Urinary bladder (tissue), 4 donors: ENCODE data around the gene ENTPD6. TPM values are rescaled to one million over a fixed set of nuclear protein-coding genes. Genes with fewer than 3 reads are reported as not detected.

Source experiments
- DNase-seq: peaks from one replicate; pipeline ENCODE4 v3.0.0-alpha.2; 2015; ENCODE audit errors: extremely low spot score
- H3K27ac ChIP-seq: one replicate; pipeline ENCODE4 v1.5.1; 2013; ENCODE audit warnings: low read depth, mild to moderate bottlenecking, moderate library complexity
- H3K36me3 ChIP-seq: one replicate; pipeline ENCODE4 v1.6.1; 2013; ENCODE audit warnings: mild to moderate bottlenecking, moderate library complexity; ENCODE audit not compliant: insufficient read depth
- H3K4me1 ChIP-seq: one replicate; pipeline ENCODE4 v1.6.1; 2013; ENCODE audit warnings: mild to moderate bottlenecking, moderate library complexity; ENCODE audit not compliant: insufficient read depth
- H3K4me3 ChIP-seq: one replicate; pipeline ENCODE4 v1.5.1; 2013; ENCODE audit warnings: low read depth, low read length
- WGBS: extraction: QIAGEN DNeasy Blood & Tissue Kit; methylation state at CpG from one replicate; pipeline ENCODE4 v1.1.7; 2013; 5-methylcytosine and 5-hydroxymethylcytosine counted together
- polyA plus RNA-seq: library from polyadenylated mRNA; stranded (reverse); fragments of 200-250 nt; gene quantifications from one replicate; pipeline ENCODE4 v1.2.3, GENCODE V29; 2013
- total RNA-seq: library from RNA; depleted of rRNA; stranded (reverse); fragments of >200 nt; gene quantifications from one replicate; pipeline ENCODE4 v1.2.3, GENCODE V29; 2014
- donor health status: healthy with polysubstance abuse.
- donor health status: healthy.

Gene ENTPD6
- total and polyA plus RNA-seq, 2 donors = 19.2 to 45.4 TPM

DNA sequence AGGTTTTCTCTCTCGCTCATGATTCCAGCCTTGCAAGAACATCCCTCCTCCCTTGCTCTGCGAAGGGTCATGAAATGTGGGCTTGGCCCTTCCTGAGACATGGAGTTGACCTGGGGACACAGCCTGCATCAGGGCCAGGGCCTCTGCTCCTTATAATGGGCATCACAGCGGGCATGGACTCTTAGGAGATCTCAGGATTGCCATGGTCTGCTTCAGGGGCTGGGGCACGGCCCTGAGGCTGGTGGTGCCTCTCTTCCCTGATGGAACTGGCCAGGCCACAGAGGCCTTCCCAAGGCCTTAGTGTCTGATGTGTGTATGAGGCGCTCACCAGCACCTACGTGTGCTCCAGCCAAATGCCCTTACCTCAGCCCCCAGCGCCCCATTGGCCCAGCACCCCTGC, 23.9 kb downstream of the ENTPD6 start:
- H3K4me1 ChIP-seq = no peaks in the 10 kb centered on the region
- WGBS = 95% methylated on average over 7 of the region's 7 CpGs
- no peaks in the 10 kb centered on the region for H3K36me3 ChIP-seq

DNA sequence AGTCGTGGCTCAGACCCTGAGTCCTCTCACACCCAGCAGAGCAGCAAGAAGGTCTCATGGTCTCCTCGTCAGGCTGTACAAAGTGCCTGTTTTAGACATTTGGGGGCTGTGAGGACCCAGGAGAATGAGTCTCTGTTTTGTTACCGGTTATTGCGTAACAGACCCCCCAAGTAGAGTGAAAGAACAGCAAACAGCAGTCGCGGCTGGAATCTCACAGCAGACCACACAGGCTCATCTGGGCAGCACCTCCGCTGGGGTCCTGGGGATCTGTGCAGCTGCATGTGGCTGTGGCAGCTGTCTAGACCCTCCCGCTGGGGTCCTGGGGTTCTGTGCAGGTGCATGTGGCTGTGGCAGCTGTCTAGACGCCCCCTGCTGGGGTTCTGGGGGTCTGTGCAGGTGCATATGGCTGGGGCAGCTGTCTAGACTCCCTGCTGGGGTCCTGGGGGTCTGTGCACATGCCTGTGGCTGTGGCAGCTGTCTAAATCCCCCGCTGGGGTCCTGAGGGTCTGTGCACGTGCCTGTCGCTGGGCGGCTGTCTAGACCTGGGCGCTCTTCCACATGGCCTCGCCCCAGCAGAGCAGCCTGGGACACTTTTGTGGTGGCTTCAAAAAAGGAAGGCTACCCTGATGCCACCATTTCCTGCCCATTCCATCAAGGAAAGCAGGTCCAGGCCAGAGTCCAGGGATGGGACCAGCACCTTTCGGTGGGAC, 24.7 kb downstream of the ENTPD6 start:
- no peak for DNase-seq

More for the DNA sequence above, 23.9 kb downstream of the ENTPD6 start:
- H3K27ac ChIP-seq = no peak overlapping the region
- H3K4me3 ChIP-seq = no peak overlapping the region
- no peak for DNase-seq

GRCh38 chr20:25220810-25221591, 25.5 kb downstream of the ENTPD6 start:
- H3K4me1 ChIP-seq = no peaks in the 10 kb centered on the region
- no peak for DNase-seq
- H3K4me3 ChIP-seq = no peak overlapping the region
- no peak overlapping the region for H3K27ac ChIP-seq
- 90% methylated on average over 15 of the region's 15 CpGs for WGBS
- H3K36me3 ChIP-seq = no peaks in the 10 kb centered on the region

More for the DNA sequence above, 24.7 kb downstream of the ENTPD6 start:
- Histone ChIP-seq H3K4me3 (no peak overlapping the region), H3K27ac (no peak overlapping the region), H3K36me3 (no peaks in the 10 kb centered on the region), H3K4me1 (no peaks in the 10 kb centered on the region)
- 81% methylated on average over 16 of the region's 16 CpGs for WGBS

GRCh38 chr20:25221592-25222460, 26.3 kb downstream of the ENTPD6 start:
- Histone ChIP-seq H3K27ac (no peak overlapping the region), H3K4me1 (no peaks in the 10 kb centered on the region), H3K36me3 (no peaks in the 10 kb centered on the region), H3K4me3 (no peak overlapping the region)
- WGBS = 81% methylated on average over 29 of the region's 29 CpGs
- no peak for DNase-seq

DNA sequence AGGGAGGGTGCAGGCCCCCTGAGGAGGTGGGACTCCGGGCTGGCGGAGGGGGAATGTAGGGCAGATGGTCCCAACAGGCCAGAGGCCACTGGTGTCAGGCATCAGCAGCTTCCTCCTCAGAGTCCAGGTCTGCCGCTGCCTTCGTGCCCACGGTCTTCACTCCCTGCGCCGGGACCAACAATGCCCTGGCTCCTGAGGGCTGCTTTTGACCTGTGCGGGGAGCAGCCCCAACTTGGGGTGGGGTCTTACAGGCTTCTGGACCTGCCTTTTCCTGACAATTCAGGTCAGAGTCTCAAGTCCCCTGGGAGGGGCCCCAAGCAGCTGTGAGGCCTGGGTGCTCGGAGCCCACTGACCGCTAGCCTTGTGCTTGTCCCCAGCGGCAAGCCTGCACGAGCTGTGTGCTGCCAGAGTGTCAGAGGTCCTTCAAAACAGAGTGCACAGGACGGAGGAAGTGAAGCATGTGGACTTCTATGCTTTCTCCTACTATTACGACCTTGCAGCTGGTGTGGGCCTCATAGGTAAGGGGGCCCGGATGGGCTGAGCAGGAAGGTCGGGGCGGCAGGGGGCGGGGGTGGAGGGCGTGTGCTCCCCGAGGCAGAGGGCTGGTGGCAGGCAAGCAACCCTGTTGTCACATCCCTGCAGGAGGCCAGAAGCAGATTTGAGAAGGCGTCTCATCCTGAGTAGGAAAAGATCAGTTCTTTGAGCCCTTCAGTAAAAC, 27.1 kb downstream of the ENTPD6 start:
- DNase-seq = no peak
- no peaks in the 10 kb centered on the region for H3K36me3 ChIP-seq
- H3K4me1 ChIP-seq = no peaks in the 10 kb centered on the region

GRCh38 chr20:25223179-25223661, 27.7 kb downstream of the ENTPD6 start:
- Histone ChIP-seq H3K4me1 (no peaks in the 10 kb centered on the region), H3K4me3 (no peak overlapping the region), H3K27ac (no peak overlapping the region), H3K36me3 (no peaks in the 10 kb centered on the region)
- 74% methylated on average over 8 of the region's 8 CpGs for WGBS
- DNase-seq = no peak

More for the DNA sequence above, 27.1 kb downstream of the ENTPD6 start:
- WGBS = 77% methylated on average over 21 of the region's 21 CpGs
- no peak overlapping the region for H3K4me3 ChIP-seq
- no peak overlapping the region for H3K27ac ChIP-seq

DNA sequence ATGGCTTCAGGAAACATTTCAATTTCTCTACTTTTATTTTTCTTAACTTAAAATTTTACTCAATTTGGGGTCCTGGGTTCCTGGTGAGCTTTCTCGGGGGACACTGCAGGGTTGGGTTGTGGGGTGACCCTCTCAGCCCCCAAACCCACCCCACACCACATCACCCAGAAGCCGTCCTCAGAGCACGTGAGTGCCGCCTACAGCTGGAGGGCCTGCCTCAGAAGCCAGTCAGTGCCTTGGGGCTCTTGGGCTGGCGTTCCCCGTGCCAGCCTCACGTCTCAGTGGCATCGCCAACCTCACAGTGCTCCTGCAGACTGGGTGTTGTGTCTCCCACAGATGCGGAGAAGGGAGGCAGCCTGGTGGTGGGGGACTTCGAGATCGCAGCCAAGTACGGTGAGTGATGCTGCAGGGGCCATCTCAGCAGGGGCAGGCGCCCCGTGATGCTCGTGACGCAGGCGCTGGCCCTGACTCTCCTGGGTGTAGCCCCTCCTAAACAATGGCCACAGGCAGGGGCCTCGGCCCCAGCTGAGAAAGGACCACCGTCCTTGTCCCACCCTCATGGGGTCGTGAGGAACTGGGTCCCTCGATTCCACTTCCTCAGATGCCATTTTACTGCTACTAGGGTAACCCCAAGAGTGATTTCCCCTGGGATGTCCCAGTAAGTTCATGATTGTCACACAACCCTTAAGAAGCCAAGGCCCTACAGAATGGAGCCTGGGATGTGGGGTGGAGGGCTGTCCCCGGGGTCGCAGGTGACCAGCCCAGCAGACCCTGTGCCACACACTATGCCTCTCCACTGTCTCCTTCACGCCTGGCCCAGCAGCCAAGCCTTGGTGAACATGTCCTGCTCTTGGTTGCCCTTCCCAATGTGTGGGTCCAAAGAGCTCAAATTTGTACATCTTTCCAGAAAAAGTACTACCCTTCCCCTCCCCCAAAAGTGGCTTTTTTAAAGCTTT, 28.5 kb downstream of the ENTPD6 start:
- H3K4me1 ChIP-seq = no peaks in the 10 kb centered on the region
- no peak overlapping the region for H3K4me3 ChIP-seq
- DNase-seq = no peak
- H3K36me3 ChIP-seq = no peaks in the 10 kb centered on the region
- 95% methylated on average over 24 of the region's 24 CpGs for WGBS
- no peak overlapping the region for H3K27ac ChIP-seq

DNA sequence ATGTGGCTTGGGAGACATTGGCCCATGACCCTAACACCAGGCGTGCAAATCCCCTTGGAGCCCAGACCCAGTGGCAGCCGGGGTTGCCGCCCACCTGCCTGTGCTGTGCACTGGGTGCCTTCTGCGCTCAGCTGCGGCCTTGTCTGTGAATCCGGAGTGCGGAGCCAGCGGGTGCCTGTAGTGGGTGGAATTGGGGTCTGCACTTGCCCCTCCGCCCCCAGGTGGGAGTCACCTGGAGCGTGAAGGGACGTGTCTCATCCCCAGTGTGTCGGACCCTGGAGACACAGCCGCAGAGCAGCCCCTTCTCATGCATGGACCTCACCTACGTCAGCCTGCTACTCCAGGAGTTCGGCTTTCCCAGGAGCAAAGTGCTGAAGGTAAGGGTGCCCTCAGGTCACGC, 29.4 kb downstream of the ENTPD6 start:
- Histone ChIP-seq H3K4me1 (no peaks in the 10 kb centered on the region), H3K4me3 (no peak overlapping the region), H3K27ac (no peak overlapping the region), H3K36me3 (no peaks in the 10 kb centered on the region)
- WGBS = 98% methylated on average over 16 of the region's 16 CpGs
- no peak for DNase-seq

DNA sequence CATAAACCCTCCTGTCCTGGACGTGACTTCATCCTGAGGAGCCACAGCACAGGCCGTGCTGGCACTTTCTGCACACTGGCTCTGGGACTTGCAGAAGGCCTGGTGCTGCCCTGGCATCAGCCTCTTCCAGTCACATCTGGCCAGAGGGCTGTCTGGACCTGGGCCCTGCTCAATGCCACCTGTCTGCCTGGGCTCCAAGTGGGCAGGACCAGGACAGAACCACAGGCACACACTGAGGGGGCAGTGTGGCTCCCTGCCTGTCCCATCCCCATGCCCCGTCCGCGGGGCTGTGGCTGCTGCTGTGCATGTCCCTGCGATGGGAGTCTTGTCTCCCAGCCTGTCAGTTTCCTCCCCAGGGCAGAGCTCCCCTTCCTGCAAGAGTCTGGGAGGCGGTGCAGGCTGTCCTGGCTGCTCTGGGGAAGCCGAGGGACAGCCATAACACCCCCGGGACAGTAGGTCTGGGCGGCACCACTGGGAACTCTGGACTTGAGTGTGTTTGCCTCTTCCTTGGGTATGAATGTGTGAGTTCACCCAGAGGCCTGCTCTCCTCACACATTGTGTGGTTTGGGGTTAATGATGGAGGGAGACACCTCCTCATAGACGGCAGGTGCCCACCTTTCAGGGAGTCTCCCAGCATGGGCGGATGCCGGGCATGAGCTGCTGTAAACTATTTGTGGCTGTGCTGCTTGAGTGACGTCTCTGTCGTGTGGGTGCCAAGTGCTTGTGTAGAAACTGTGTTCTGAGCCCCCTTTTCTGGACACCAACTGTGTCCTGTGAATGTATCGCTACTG, 30.3 kb downstream of the ENTPD6 start:
- H3K27ac ChIP-seq = no peak overlapping the region
- no peaks in the 10 kb centered on the region for H3K36me3 ChIP-seq
- no peak overlapping the region for H3K4me3 ChIP-seq
- 90% methylated on average over 16 of the region's 16 CpGs for WGBS
- no peak for DNase-seq
- no peaks in the 10 kb centered on the region for H3K4me1 ChIP-seq

DNA sequence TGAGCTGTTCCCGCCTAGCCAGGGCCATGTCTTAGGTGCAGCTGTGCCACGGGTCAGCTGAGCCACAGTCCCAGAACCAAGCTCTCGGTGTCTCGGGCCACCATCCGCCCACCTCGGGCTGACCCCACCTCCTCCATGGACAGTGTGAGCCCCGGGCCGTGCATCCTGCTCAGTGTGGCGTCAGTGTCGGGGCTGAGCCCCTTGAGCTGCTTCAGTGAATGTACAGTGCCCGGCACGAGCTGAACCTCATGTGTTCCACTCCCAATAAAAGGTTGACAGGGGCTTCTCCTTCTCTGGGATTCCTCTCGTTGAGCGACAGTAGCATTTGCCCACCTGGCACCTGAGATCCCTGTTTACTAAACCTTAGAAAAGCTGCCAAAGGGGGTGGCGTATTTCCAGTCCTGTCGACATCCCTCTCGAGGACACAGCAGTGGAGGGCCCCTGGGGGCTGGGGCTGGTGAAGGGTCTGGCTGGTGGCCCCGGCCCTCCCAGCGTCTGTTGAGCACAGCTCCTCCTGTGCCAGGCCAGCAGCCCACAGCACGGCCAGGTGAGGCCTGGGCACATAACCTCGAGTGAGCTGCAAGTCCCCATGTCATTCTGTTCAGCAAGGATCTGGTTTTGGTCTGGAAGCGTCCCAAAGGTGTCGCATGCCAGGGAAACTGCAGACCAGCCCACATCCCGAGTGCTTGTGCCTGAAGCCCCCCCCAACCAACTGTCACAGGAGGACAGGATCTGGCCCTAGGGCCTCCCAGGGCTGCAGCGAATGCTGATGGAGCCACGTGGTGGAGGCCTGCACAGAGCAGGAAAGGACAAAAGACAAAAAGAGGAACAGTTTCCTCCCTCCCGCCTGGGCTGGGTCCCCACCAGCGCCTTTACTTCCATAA, 31.2 kb downstream of the ENTPD6 start:
- WGBS = 73% methylated on average over 28 of the region's 28 CpGs
- DNase-seq = no peak
- no peaks in the 10 kb centered on the region for H3K4me1 ChIP-seq

DNA sequence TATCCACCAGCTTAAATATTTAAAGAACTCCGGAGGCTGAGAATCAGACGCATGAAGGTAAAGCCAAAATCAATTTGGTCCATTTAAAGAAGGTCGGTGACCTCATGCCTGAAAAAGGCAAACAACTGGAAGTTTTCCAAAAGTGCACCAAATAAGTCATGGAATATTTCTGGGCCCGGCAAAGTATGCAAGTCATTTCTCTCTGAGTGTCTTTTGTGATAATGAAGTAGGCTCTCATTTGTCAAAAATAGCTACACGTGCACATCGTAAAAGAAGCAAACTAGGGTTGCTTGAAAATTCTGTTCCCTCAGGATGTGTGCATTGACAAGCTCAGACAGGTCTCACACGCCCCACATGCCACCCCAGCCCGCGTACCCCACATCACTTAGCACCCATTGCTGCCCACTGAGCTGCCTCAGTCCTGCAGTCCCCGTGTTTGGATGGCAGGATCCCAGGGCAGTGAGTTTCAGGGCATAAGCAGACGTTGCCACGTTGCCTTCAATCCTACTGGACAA, 31.9 kb downstream of the ENTPD6 start:
- Histone ChIP-seq H3K4me1 (no peaks in the 10 kb centered on the region), H3K27ac (no peak overlapping the region), H3K36me3 (no peaks in the 10 kb centered on the region), H3K4me3 (no peak overlapping the region)
- DNase-seq = no peak
- 39% methylated on average over 12 of the region's 12 CpGs for WGBS

More for the DNA sequence above, 31.2 kb downstream of the ENTPD6 start:
- Histone ChIP-seq H3K4me3 (no peak overlapping the region), H3K27ac (no peak overlapping the region), H3K36me3 (no peaks in the 10 kb centered on the region)
